H1 (cell line): ENCODE measurements around the gene SLC35F3.

Experiments used
- CTCF ChIP-seq, 3 experiments: IDR thresholded peaks; 1 replicate in 2 of 3; 2 replicates in 1 of 3; pipeline versions ENCODE4 v1.5.1 to v1.6.1; 2011; ENCODE audit warnings: low read length in 3 of 3, mild to moderate bottlenecking in 3 of 3, inconsistent platforms in 2 of 3, low read depth in 1 of 3, moderate library complexity in 1 of 3; ENCODE audit not compliant: insufficient read depth in 1 of 3; ENCODE audit errors: control extremely low read depth in 1 of 3
- EZH2 ChIP-seq: fragments of 200-600 bp; sonication (generic); IDR thresholded peaks from 2 replicates; pipeline ENCODE4 v1.7.1; 2012; ENCODE audit warnings: low read depth, mild to moderate bottlenecking, moderate library complexity, low read length, inconsistent platforms; ENCODE audit not compliant: severe bottlenecking
- GABPA ChIP-seq: IDR thresholded peaks from 2 replicates; pipeline ENCODE4 v1.6.1; 2011; ENCODE audit warnings: mild to moderate bottlenecking, low read length, moderate library complexity, borderline replicate concordance; ENCODE audit not compliant: insufficient read depth
- JUN ChIP-seq: IDR thresholded peaks from 2 replicates; pipeline ENCODE4 v1.6.1; 2011; ENCODE audit warnings: low read depth, mild to moderate bottlenecking, improper control_type of control experiment, low read length
- JUND ChIP-seq: IDR thresholded peaks from 2 replicates; pipeline ENCODE4 v1.6.1; 2011; ENCODE audit warnings: mild to moderate bottlenecking, improper control_type of control experiment, low read length
- KDM1A ChIP-seq: fragments of 200-600, 300-600 bp; sonication (generic); IDR thresholded peaks from 2 replicates; pipeline ENCODE4 v1.7.1; 2016; ENCODE audit warnings: mild to moderate bottlenecking, low read length, borderline replicate concordance
- POLR2A ChIP-seq, 2 experiments: IDR thresholded peaks; 1 replicate in 1 of 2; 2 replicates in 1 of 2; pipeline ENCODE4 v1.6.1; 2011; ENCODE audit warnings: low read depth in 2 of 2, low read length in 2 of 2, mild to moderate bottlenecking in 2 of 2; ENCODE audit errors: control extremely low read depth in 1 of 2
- SIN3A ChIP-seq, 2 experiments: IDR thresholded peaks in 1 of 2; conservative IDR thresholded peaks in 1 of 2; 2 replicates each; pipeline ENCODE4 v1.6.1; 2011 to 2012; ENCODE audit warnings: low read length in 2 of 2, improper control_type of control experiment in 1 of 2, low read depth in 1 of 2, mild to moderate bottlenecking in 1 of 2
- SIX5 ChIP-seq: IDR thresholded peaks from 2 replicates; pipeline ENCODE4 v1.6.1; 2011; ENCODE audit warnings: mild to moderate bottlenecking, low read depth, low read length
- TCF12 ChIP-seq: IDR thresholded peaks from 2 replicates; pipeline ENCODE4 v1.6.1; 2011; ENCODE audit warnings: low read depth, mild to moderate bottlenecking, low read length
- YY1 ChIP-seq: IDR thresholded peaks from 2 replicates; pipeline ENCODE4 v1.6.1; 2011; ENCODE audit warnings: low read depth, mild to moderate bottlenecking, low read length
- TF ChIP-seq, protein P1 (sequence below): IDR thresholded peaks from 2 replicates; pipeline ENCODE4 v1.6.1; 2012; ENCODE audit warnings: inconsistent platforms
- TF ChIP-seq, protein P2 (sequence below): IDR thresholded peaks from 2 replicates; pipeline ENCODE4 v1.6.1; 2011; ENCODE audit warnings: low read depth, mild to moderate bottlenecking, low read length; ENCODE audit not compliant: insufficient read depth

DNA sequence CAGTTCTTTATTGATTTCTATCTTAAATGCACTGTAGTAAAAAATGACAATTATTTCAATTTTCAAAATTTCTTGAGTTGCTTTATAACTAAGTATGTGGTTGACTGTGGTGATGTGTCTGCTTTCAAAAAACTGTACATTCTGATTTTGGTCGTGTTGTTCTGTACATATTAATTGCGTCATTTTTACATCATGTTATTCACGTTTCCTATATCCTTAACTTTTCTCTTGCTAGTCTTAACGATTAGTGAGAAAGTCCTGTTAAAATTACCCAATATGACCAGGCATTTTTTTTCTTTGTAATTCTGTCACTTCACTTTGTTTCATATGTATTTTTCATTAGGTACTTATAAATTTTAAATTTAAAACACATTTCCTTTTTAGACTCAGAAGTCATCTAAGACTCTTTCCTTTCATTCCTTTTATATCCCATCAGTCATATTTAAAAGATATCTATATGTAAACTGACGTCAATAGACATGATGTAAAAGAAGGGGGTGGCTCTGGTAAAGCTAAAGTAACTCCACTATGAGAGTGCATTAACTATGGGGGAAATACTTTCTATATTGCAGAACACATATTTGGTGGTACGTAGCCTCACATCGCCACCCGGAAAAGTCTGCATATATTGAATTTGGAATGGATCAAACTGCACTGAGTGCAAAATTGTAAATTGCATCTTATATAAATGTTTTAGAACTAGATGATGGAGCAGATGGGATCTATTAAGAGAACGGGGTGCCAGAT, 467.7 kb downstream of the SLC35F3 start:
- TF ChIP-seq GABPA, result no peak
- TF ChIP-seq POLR2A (IDR thresholded peaks at IDR 0.05; ENCODE audit: control extremely low read depth in 1 of 2, low read depth in 2 of 2, low read length in 2 of 2), result no peak
- no peak for TF ChIP-seq SIN3A (conservative IDR thresholded peaks at IDR 0.05 in 1 of 2, IDR thresholded peaks at IDR 0.05 in 1 of 2; ENCODE audit: low read depth in 1 of 2, low read length in 2 of 2)
- TF ChIP-seq, protein P1, sequence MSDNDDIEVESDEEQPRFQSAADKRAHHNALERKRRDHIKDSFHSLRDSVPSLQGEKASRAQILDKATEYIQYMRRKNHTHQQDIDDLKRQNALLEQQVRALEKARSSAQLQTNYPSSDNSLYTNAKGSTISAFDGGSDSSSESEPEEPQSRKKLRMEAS, result no peak
- TF ChIP-seq EZH2, result no peak
- TF ChIP-seq CTCF (IDR thresholded peaks at IDR 0.05; ENCODE audit: control extremely low read depth in 1 of 3, insufficient read depth in 1 of 3, low read depth in 1 of 3, low read length in 3 of 3), result no peak
- no peak for TF ChIP-seq YY1
- no peak for TF ChIP-seq JUND
- no peak for TF ChIP-seq JUN
- TF ChIP-seq SIX5, result no peak
- no peak for TF ChIP-seq KDM1A
- TF ChIP-seq, protein P2, sequence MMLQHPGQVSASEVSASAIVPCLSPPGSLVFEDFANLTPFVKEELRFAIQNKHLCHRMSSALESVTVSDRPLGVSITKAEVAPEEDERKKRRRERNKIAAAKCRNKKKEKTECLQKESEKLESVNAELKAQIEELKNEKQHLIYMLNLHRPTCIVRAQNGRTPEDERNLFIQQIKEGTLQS, result no peak
- TF ChIP-seq TCF12, result no peak
